A673 (cell line): ENCODE results near the gene ELOVL5.

Experiments
- CTCF ChIP-seq: fragments of 300-800, 200-600 bp; sonication (generic); conservative IDR thresholded peaks from 2 replicates; pipeline ENCODE4 v1.5.1; 2017; ENCODE audit warnings: low read depth, mild to moderate bottlenecking, antibody characterized with exemption, low read length, moderate library complexity, mixed read lengths
- EZH2 ChIP-seq: fragments of 200-600 bp; sonication (generic); IDR thresholded peaks from 2 replicates; pipeline ENCODE4 v1.6.1; 2017; ENCODE audit warnings: borderline replicate concordance, low read depth, mild to moderate bottlenecking, mixed read lengths, antibody characterized with exemption, low read length; ENCODE audit not compliant: poor library complexity, severe bottlenecking

DNA sequence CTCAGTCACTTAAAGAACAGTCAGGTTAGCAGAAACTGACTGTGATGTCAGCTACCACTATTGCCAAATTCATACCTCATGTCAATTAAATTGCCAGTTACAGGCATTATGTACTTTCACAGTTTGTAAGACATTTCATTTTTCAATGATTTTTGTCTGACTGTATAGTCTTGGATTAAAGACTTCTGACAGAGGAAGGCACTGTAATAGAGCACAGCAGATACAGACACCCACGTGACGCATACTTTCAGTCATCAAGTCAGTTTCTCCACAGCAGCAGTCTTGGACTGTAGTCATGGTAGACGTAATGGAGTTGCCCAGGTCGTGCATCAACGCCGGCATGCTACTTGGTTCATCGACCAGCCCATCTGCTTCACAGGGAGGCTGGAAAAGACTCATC lies 29.5 kb upstream of the ELOVL5 start:
- TF ChIP-seq CTCF = no peak
- TF ChIP-seq EZH2 = no peak
